ENCODE data around the gene PTPN7.
"Not testable (repeated sequence)": the region's sequence is repeated elsewhere in the genome, so short reads cannot be mapped to it uniquely, and the experiment has no call there.

PTPN7 gene

DNA sequence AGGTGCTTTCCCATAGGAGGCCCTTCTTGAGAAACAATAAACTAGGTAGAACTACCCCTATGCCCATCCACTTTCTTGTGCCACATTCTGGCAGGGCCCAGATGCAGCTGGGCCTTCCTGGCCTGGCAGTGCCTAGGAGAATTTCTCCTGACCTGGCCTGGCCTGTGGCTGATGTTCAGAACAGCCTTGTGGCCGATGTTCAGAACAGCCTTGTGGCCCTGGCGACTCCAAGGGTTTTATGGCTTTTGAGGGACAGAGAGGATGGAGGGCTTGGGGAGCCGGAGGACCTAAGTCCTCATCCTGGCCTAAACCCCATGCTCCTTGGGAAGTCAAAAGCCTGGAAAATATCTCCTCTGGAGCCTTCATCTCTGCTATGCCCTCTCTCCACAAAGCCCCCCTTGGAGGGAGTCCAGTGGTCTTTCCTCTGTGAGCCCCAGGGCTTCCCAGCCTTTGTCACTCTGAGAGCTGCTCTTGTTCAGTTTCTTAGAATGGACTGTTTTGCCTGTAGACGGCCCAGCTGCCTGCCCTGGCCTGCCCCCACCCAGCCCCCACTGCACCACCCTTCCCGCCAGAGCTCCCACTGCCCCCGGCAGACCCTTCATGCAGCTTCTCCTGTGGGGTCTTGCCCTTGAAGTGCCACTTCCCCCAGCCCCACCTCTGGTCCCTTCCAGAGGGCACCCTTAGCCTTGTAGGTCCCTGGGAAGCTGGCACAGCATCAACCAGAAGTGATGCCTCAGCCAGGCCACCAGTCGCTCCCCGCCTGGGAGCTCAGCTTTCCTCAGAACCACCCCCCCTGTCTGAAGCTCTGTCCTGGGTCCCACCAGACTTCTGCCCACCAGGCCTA lies 30.7 kb downstream of the PTPN7 start:
- DNase-seq: no peak

DNA sequence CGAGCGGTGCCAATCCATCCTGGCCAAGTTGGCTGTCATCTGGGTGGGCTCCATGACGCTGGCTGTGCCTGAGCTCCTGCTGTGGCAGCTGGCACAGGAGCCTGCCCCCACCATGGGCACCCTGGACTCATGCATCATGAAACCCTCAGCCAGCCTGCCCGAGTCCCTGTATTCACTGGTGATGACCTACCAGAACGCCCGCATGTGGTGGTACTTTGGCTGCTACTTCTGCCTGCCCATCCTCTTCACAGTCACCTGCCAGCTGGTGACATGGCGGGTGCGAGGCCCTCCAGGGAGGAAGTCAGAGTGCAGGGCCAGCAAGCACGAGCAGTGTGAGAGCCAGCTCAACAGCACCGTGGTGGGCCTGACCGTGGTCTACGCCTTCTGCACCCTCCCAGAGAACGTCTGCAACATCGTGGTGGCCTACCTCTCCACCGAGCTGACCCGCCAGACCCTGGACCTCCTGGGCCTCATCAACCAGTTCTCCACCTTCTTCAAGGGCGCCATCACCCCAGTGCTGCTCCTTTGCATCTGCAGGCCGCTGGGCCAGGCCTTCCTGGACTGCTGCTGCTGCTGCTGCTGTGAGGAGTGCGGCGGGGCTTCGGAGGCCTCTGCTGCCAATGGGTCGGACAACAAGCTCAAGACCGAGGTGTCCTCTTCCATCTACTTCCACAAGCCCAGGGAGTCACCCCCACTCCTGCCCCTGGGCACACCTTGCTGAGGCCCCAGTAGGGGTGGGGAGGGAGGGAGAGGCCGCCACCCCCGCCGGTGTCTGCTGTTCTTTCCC lies 32.4 kb downstream of the PTPN7 start:
- DNase-seq: no peak

DNA sequence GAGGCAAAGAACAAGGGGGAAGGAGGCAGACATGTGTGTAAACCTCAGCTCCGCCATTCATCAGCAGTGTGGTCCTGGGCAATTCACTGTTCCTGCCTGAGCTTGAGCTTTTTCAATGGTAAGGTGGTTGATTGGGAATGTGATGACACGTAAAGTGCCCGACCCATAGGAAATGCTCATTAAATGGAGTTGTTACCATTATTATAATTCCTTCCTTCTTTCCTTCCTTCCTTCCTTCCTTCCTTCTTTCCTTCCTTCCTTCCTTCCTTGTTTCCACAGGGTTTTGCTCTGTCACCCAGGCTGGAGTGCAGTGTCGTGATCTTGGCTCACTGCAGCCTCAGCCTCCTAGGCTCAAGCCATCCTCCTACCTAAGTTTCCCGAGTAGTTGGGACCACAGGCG lies 33.3 kb downstream of the PTPN7 start:
- no peak for DNase-seq

DNA sequence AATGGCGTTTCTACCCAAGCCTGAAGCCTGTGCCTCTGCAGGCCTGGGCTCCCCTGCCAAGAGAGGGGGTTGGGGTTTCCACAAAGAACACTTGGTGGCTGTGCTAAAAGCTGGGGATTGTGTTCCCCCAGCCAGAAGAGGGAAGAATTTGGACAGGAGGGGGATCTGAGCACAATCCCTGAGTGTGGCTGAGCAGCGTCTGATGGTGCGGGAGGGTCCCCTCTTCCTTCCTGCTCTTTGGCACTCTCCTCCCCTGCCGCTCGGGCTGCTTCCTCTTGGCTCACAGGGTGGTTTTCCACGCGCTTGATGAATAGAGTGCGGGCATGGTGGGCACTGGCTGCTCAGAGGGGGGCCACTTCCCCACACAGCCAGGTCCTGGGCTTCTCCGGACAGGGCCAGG lies 34.0 kb downstream of the PTPN7 start:
- no peak for DNase-seq

DNA sequence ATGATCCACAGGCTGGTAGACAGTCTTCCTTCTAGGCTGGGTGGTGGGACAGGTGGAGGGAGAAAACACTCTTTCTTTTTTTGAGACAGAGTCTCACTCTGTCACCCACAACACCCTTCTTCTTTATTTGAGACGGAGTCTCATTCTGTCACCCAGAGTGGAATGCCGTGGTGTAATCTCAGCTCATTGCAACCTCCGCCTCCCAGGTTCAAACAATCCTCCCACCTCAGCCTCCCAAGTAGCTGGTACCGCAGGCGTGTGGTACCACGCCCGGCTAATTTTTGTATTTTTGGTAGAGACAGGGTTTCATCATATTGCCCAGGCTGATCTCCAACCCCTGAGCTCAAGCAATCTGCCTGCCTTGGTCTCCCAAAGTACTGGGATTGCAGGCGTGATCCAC lies 34.8 kb downstream of the PTPN7 start:
- no peak for DNase-seq

DNA sequence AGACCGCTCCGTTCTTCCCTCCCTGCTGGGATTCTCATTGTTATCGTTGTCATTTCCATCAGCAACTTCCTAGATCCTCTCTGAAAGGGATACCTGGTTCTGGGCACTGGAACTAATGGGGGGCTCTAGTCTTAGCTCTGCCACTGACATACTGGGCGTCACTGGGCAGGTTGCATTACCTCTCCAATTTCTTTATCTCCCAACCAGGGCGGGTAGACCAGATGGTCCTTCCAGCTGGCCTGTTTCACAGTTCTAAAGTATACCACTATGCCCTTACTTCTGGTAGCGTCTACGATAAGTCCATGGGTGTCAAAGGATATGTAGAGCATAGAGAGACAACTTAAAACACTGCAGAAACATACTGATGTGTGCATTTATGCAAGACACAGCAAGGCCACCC lies 36.3 kb downstream of the PTPN7 start:
- DNase-seq: no peak

DNA sequence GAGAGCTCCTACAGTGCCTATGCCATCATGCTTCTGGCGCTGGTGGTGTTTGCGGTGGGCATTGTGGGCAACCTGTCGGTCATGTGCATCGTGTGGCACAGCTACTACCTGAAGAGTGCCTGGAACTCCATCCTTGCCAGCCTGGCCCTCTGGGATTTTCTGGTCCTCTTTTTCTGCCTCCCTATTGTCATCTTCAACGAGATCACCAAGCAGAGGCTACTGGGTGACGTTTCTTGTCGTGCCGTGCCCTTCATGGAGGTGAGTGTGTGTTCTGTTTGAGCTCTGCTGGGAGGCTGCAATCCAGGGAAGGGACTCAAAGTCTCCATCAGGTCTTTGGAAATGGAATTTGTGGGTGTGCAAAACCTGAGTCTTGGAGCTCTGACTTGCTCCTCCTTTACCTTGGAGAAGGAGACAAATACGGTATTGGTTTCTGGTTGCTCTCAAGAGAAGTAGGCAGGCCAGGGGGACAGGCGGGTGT lies 37.0 kb downstream of the PTPN7 start:
- DNase-seq: no peak

DNA sequence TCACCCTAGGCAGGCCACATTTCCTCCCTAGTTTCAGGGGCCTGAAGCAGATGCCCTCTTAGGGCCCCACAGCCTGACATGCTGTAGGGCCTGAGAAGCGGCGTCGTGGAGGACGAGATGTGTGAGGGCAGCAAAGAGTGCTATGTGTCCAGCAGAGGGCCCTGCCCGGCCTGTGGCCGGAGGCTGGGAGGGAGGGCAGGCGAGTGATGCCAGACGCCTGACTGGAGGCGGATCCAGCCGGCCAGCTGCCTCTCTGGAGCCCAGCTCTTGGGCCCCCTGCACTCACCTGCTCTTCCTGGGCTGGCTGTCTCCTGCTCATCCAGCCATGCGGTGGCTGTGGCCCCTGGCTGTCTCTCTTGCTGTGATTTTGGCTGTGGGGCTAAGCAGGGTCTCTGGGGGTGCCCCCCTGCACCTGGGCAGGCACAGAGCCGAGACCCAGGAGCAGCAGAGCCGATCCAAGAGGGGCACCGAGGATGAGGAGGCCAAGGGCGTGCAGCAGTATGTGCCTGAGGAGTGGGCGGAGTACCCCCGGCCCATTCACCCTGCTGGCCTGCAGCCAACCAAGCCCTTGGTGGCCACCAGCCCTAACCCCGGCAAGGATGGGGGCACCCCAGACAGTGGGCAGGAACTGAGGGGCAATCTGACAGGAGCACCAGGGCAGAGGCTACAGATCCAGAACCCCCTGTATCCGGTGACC lies 37.6 kb downstream of the PTPN7 start, which contains the start of gene GPR37L1:
Gene GPR37L1 (plus strand): TSS at position 279 of the 697 bp plus-strand sequence. CDS start 47 bp downstream, at position 326.
- DNase-seq: no peak

DNA sequence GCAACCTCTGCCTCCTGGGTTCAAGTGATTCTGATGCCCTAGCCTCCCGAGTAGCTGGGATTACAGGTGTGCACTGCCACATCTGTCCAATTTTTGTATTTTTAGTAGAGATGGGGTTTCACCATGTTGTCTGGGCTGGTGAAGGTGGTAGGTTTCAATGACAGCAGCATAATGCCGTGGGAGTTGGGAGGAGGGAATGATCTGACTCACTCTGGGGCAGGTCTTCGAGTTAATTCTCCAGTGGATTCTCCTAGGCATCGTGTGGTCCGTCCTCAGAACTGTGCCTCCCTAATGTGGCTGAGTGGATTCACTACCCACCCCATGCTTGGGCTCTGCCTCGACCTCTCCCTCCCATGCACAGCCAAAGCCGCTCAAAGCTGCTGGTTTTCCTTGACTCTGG lies 39.4 kb downstream of the PTPN7 start:
- DNase-seq: no peak

DNA sequence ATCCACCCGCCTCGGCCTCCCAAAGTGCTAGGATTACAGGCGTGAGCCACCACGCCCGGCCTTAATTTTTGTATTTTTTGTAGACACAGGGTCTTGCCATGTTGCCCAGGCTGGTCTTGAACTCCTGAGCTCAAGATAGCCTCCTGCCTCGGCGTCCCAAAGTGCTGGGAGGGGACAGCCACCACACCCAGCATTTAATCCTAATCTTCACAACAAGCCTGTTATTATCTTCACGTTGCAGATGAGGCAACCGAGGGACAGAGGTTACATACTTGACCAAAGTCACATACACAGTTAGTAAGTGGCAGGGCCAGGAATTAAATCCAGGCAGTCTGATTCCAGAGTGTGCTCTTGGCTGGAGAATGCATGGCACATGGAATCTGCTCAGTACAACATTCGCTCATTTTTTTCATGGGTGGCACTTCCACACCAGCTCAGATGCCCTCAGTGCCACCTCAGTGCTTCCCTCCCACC lies 42.5 kb downstream of the PTPN7 start:
- DNase-seq: no peak

DNA sequence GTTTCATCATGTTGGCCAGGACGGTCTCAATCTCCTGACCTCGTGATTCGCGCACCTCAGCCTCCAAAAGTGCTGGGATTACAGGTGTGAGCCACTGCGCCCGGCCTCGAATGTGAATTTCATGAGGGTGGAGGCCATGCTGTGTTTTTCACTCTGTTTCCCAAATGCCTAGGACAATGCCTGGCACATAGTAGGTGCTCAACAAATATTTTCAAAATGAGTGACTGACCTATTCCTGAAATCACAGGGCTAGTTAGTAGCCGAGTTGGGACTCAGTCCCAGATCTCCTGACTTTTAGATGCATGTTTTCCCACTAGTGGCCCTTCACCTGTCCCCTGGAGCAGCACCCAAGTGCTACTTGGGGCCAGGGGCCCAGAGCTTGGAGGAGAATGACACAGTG lies 44.1 kb downstream of the PTPN7 start:
- DNase-seq: no peak

DNA sequence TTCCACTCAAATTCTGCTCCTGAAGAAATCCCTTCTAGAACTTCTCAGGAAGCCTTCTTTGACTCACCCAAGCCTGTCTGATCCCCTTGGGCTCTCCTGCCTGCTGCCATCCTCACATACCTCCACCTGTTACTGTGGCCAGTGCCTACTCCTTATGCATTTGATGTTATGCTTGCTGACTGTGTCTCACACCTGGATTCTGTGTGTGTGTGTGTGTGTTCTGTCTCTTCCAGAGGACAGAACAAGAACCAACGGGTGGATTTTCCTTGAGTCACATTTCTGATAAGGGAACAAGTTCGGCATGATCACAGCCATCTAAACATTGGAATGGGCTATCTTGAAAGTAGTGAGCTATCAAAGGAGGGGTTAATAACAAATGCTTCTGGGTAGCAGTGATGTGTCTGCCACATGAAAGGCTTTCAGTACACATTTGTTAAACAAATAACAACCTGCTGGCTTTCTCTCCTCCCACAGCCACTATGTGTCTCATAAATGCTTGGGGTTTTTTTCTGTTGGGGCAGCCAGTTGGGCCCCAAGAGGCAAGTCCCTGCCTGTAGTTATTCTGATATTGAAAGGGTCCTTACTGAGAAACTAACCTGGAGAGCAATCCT lies 46.6 kb downstream of the PTPN7 start:
- no peak for DNase-seq

DNA sequence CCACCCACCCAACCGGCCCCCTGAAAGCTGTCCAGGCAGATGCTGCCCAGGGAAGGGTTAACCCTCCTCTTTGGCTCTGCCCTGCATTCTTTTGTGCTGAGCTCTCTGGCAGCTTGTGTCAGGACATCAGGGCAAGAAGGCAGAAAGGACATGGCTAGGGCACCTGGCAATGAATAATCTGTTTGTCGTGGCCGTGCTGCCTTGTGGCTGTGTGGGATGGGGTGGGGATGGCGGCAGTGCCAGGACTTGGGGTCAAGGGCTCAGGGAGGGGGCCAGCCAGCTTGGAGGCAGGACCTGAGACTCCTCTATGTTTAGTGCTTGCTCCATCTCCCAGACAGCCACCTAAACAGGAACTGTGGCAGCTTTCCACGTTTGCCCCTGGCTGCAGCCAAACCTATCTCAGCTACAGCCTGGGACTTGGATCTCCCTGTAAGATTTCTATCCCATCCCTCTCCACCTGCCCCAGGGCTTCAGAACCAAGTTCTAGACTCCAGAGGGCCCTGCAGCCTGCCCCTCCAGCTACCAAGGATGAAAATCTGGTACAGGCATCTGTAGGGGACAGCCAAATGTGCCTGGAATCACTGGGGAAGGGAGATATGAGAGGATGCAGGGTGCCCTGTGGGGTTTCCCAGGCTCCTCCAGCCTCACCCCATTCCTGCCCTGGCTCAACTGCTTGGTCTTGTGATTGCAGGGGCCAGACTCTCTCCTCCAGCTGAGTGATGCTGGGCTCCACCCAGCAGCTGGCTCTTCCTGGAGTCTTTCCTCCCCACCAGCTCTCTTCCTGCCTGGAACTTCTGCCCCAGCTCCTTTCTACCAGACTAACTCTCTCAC lies 47.3 kb downstream of the PTPN7 start:
- DNase-seq: no peak

DNA sequence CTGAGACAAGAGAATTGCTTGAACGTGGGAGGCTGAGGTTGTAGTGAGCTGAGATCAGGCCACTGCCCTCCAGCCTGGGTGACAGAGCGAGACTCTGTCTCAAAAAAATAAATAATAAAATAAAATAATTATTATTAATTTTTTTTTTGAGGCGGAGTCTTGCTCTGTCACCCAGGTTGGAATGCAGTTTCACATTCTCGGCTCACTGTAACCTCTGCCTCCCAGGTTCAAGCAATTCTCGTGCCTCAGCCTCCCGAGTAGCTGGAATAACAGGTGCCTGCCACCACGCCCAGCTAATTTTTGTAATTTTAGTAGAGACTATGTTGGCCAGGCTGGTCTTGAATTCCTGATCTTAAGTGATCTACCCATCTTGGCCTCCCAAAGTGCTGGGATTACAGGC lies 48.8 kb downstream of the PTPN7 start:
- DNase-seq: not testable (repeated sequence)

DNA sequence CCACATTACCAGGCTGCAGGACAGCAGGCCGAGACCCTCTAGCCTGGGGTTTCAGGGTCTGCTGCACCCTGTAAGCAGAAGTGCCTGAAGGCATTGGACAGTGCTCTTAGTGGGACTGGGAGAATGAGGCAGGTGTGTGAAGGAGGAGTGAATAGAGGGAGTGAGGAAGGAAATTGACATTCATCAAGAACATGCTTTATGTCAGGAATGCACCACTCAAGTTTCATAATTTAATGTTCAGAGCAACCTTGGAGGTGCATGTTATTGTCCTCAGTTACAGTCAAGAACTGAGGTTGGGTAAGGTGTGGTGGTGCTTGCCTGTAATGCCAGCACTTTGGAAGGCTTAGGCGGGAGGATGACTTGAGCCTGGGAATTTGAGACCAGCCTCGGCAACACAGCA lies 49.4 kb downstream of the PTPN7 start:
- DNase-seq: no peak

DNA sequence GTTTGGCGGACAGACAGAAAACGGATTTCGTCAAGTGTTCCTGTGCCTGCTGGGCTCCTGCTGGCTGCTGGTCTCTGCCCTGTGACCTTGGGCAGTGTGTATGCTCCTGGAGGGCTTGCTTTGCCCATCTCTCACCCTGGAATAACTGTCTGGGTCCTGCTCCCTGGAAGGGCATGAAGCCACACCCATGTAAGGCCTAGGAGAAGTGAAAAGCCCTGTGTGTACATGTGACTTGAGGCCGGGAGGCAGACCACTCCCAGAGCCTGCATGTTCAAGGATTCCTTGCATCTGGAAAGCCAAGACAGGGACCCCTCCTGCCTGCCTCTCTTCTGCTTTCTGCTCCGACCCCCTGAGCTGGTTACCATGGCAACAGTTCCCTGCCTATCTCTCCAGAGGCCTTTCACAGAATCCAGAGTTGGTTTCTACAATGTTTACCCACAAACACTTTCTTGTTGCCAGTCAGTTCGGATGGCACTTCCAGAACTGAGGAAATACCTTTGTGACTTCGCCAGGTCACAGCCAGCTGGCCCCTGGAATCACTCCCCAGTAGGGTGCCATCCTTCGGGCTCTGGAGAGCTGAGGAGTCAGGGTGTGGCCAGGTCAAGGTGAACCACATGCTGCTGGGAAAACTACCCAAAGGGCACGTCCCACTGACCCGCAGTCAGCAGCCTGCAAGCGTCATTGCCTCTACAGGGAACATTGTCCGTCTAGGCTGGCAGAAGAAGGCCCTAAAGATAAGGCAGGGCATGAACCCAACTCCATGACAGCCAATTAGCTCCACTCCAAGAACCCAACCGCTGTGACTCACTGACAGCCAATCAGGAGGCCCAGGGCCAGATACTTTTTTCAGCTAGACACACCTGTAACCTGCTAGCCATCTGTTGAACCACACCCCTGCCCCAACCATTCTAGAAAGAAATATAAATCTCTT lies 52.3 kb downstream of the PTPN7 start:
- DNase-seq: no peak

DNA sequence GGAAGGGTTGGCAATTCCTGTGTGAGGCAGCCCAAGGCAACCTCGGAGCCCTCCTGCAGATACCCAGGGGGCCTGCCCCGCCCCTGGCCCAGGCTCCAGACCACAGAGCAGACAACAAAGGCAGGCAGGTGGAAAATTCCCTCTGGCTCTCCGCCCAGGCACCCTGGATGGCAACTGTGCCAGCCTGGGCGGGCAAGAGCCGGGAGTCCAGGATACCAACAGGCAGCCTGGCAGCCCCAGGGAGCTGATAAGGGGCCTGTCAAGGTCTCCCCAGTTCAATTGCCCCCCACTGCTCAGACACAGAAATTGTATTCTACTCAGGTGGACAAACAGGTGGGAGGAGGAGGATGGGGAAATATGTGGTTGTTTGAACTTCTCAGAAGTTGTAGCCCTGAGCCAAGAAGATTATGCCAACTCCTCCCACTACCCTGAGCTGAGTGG lies 53.1 kb downstream of the PTPN7 start:
- DNase-seq: no peak

DNA sequence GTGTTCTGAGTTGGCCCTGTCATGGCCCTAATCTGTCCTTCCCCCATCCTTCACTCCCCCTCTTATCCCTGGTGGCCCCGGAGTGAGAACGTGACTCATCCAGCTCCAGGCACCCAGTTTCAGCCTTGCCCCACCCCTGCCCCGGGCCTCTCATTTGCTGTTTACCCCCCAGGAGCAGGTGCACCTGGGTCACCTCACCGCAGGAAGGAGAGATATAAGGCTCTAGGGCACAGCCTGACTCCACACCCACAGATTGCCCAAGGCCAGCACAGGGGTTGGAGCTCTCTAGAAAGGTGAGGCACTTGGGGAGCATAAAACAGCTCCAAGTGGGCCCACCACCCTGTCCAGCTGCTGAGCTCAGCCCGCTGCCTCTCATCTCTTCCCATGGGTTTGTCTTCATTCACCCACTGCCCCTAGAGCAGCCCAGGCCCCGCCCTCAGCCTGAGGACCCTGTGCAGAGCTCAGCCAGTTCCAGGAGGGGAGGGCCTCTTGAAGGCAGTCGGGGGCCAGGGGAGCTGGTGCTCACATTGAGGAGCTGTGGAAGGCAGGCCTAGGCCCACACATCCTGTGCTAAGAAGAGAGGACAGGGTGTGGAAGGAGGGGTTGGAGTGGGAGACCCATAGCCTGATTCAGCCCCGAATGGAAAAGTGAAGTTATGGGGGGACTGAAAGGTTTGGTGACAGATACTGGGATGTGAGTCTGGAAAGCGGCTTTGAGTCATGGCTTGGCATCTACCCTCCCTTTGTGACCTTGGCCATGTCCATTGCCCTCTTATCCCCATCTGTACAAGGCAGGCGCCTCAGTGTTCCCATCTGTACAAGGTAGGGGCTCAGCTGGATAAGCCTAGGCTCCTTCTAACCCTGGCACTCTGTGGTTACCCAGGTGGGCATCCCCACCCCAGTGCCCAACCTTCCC lies 53.8 kb downstream of the PTPN7 start:
- DNase-seq: no peak

DNA sequence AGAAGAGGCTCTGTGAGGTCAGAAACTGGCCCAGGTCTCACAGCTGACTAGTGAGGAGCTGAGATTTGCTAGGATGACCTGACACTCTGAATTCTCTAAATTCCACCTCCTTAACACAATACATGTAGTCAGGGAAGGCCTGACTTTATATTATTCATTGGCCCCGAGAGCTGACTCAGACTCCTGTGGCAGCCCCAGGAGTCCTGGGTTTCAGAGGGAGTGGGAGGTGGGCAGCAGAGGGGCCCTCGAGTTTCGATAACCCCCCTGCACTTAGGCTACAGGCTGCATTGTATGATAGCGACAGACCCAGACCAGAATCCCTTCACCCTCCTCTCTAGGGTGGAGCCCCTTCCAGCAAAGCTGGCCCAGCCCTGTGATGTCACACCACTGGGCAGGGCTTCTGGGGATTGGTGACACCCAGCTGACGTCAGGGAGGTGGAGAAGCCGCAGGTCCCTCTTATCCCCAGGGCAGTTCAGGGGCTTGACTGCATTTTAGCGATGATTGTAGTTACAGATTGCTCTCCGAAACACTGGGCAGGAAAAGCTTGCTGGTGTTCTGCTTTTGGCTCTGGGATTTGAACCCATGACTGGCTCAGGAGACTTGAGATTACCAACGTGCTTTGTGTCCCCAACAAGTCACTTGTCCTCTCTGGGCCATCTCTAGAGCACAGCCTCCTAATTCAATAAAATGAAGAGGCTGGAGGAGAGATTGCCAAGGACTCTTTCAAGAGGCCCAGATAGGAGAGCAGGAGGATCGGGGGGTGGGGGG lies 54.6 kb downstream of the PTPN7 start:
- DNase-seq: no peak
